Measurements from ENCODE around the gene DNAL4. TPM values are rescaled to one million over a fixed set of nuclear protein-coding genes. Genes with fewer than 3 reads are reported as not detected.

Gene DNAL4
- total RNA-seq, 1 donor from 2014 or later = 16.0 TPM

- Histone ChIP-seq H3K4me1 (no peaks in the 10 kb centered on the region), H3K27ac (no peak overlapping the region), H3K27me3 (no peaks in the 10 kb centered on the region), H3K4me3 (no peak overlapping the region), H3K36me3 (no peaks in the 10 kb centered on the region), H3K9me3 (no peaks in the 10 kb centered on the region)
- no peak for TF ChIP-seq CTCF (IDR thresholded peaks at IDR 0.05)
- intact Hi-C loops (cut with DNase I) = no loop called here
- DNase-seq (no peak), ATAC-seq (no peak)
Observed at GRCh38 chr22:38826801-38827200, 32.9 kb upstream of the DNAL4 start.

GRCh38 chr22:38826386-38826785 lies 32.4 kb upstream of the DNAL4 start:
- ATAC-seq = no peak
- Histone ChIP-seq H3K4me3 (no peak overlapping the region), H3K36me3 (no peaks in the 10 kb centered on the region), H3K27ac (no peak overlapping the region), H3K27me3 (no peaks in the 10 kb centered on the region), H3K9me3 (no peaks in the 10 kb centered on the region), H3K4me1 (no peaks in the 10 kb centered on the region)
- DNase-seq = no peak
- TF ChIP-seq CTCF (IDR thresholded peaks at IDR 0.05) = no peak
- intact Hi-C loops (cut with DNase I) = no loop called here

GRCh38 chr22:38824585-38824984 lies 30.6 kb upstream of the DNAL4 start:
- Histone ChIP-seq H3K27ac (no peak overlapping the region), H3K27me3 (no peaks in the 10 kb centered on the region), H3K36me3 (no peaks in the 10 kb centered on the region), H3K4me3 (no peak overlapping the region), H3K9me3 (no peaks in the 10 kb centered on the region), H3K4me1 (no peaks in the 10 kb centered on the region)
- ATAC-seq (peak; percentile 78), DNase-seq (no peak)
- peak; percentile 26 for TF ChIP-seq CTCF (IDR thresholded peaks at IDR 0.05)
- intact Hi-C loops (cut with DNase I) = no loop called here

- TF ChIP-seq CTCF (IDR thresholded peaks at IDR 0.05) = no peak
- ATAC-seq = no peak
- Histone ChIP-seq H3K36me3 (no peaks in the 10 kb centered on the region), H3K4me3 (no peak overlapping the region), H3K27ac (no peak overlapping the region), H3K4me1 (no peaks in the 10 kb centered on the region), H3K9me3 (no peaks in the 10 kb centered on the region), H3K27me3 (no peaks in the 10 kb centered on the region)
- intact Hi-C loops (cut with DNase I) = no loop called here
- no peak for DNase-seq
Observed at GRCh38 chr22:38823637-38824036, 29.7 kb upstream of the DNAL4 start.

GRCh38 chr22:38823076-38823475 lies 29.1 kb upstream of the DNAL4 start:
- ATAC-seq = no peak
- TF ChIP-seq CTCF (IDR thresholded peaks at IDR 0.05) = no peak
- Histone ChIP-seq H3K4me3 (no peak overlapping the region), H3K27ac (no peak overlapping the region), H3K36me3 (no peaks in the 10 kb centered on the region), H3K9me3 (no peaks in the 10 kb centered on the region), H3K4me1 (no peaks in the 10 kb centered on the region), H3K27me3 (no peaks in the 10 kb centered on the region)
- intact Hi-C loops (cut with DNase I) = no loop called here
- no peak for DNase-seq

- Histone ChIP-seq H3K36me3 (no peaks in the 10 kb centered on the region), H3K27ac (no peak overlapping the region), H3K27me3 (no peaks in the 10 kb centered on the region), H3K4me1 (no peaks in the 10 kb centered on the region), H3K9me3 (no peaks in the 10 kb centered on the region), H3K4me3 (no peak overlapping the region)
- intact Hi-C loops (cut with DNase I) = no loop called here
- no peak for ATAC-seq
- DNase-seq = no peak
- TF ChIP-seq CTCF (IDR thresholded peaks at IDR 0.05) = no peak
Observed at GRCh38 chr22:38820020-38820419, 26.1 kb upstream of the DNAL4 start.
